NCI-H1417 treated with DMSO at 0.1 percent for 48 hours (cell line): ENCODE measurements around the gene MEGF9.
"Not testable (repeated sequence)": the region's sequence is repeated elsewhere in the genome, so short reads cannot be mapped to it uniquely, and the experiment has no call there.

ENCODE experiments used
- DNase-seq: peaks from one replicate; lab custom pipeline; 2025; lab: John Stamatoyannopoulos, UW

MEGF9 gene

GRCh38 chr9:120572472-120572871 lies 141.8 kb downstream of the MEGF9 start:
- no peak for DNase-seq

- DNase-seq = no peak
These were observed 142.6 kb downstream of the MEGF9 start for GRCh38 chr9:120571443-120572257.

DNA sequence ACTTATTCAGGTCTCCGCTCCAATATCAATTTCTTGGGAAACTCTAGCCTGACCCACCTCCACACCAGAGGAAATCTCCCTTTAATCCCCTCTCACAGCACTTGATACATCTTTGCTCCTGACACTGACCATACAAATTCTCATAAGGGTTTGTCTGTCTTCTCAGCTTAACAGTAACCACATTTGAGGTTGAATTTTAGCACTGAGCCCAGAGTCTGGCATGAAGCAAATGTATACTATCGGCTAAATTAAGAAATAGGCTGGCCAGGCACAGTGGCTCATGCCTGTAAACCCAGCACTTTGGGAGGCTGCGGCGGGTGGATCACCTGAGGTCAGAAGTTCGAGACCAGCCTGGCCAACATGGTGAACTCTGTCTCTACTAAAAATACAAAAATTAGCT lies 144.0 kb downstream of the MEGF9 start:
- no peak for DNase-seq

DNA sequence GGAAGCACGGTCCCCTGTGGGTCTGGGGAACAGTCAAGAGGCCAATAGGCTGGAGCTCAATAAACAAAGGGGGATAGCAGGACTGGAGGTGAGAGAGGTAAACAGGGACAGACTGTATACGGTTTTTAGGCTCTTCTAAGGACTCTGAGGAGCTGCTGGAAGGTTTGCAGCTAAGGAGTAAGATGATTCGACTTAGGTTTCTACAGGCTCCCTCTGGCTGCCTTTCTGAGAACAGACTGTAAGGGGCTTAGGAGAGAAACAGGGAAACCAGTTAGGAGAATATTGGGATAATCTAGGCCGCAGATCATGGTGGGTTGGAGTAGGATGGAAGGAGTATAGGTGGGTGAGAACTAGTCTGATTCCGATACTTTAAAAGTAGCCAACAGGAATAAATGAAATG lies 144.7 kb downstream of the MEGF9 start:
- DNase-seq = no peak

DNA sequence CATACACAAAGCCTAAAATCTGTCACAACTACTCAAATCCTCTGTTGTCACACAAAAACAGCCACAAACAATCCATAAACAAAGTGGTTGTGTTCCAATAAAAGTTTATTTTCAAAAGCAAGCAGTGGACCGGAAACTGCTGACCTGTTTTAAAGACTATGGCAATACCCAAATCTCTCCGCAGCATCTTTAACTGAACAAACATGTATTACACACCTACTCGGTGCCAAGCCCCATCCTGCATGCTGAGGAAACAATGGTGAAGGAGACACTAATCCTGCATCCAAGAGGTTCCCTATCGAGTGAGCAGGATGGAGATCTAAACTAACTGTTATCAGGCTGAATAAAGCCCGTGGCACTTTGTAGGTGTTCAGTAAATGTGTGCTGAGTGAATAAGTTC lies 145.5 kb downstream of the MEGF9 start:
- no peak for DNase-seq

- DNase-seq = no peak
These were observed 146.4 kb downstream of the MEGF9 start for GRCh38 chr9:120567874-120568273.

DNA sequence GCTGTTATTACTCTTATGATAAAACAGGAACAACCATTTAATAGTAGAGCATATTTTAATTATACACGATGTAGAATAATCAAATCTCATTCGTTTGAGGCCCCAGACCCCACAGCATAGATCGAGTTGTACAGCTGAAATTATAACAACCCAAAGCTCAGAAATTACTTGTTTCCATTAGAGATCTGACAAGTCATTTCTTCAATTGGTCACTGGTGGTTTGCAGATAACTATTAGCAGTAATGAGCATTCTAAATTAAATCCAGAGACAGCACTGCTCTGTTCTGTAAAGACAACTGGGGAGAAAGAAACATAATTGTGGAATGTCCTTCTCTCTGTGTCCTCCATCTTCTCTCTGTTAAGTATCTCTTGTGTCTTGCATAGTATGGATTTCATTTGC lies 147.2 kb downstream of the MEGF9 start:
- DNase-seq = no peak

GRCh38 chr9:120564589-120564988 lies 149.7 kb downstream of the MEGF9 start:
- no peak for DNase-seq

- DNase-seq = no peak
These were observed 151.3 kb downstream of the MEGF9 start for GRCh38 chr9:120562861-120563443.

DNA sequence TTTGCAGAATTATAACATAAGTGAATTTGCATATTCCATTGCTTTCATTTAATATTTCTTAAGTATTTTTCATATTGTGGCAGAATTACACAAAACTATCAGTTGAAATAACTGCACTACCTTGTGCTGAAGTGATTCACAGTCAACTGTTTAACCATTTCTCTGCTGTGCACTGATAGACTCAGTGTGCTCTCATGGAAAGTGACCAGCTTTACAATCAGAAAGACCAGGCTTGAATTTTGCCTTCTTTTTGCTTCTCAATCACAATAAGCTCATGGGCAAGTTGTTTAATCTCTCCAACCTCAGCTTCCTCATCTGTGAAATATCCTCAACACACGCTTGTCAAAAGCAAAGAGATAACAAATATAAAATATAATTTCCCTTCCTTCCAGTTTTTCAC lies 152.6 kb downstream of the MEGF9 start:
- no peak for DNase-seq

DNA sequence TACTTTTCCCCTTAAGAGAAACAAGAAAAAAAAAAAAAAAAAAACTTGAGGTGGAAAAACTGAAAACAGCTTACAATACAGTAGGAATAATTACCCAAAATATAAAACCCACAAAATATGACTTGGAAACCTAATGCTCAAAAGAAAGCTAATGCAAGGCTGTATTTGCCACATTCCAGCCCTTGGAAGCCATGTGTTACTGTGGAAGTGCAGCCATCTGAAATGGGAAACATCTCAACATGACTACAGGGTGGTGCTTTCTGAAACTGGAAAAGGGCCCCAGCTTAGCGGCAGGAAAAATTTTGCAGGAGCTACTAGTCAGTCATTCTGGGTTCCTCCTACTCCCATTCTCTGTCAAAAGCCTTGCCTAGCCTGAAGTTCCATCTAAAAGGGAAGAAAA lies 154.7 kb downstream of the MEGF9 start:
- no peak for DNase-seq

GRCh38 chr9:120558454-120558853 lies 155.8 kb downstream of the MEGF9 start:
- DNase-seq = no peak

DNA sequence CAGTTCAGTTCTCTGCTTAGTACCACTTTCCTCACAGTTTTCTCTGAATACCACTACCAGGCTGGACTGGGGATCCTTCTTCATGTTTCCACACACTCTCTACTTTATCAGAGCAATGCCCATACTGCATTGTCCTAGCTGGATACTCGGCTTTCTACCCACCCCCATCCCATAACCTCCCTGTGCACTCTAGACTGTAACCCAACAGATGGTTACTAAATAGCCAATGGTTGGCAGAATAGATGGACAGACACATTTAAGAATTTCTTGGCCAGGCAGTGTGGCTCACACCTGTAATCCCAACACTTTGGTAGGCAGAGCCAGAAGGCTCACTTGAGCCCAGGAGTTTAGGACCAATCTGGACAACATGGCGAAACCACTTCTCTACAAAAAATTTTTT lies 157.1 kb downstream of the MEGF9 start:
- DNase-seq = no peak

- no peak for DNase-seq
These were observed 157.5 kb downstream of the MEGF9 start for GRCh38 chr9:120556775-120557174.

- DNase-seq = no peak
These were observed 158.4 kb downstream of the MEGF9 start for GRCh38 chr9:120555839-120556238.

DNA sequence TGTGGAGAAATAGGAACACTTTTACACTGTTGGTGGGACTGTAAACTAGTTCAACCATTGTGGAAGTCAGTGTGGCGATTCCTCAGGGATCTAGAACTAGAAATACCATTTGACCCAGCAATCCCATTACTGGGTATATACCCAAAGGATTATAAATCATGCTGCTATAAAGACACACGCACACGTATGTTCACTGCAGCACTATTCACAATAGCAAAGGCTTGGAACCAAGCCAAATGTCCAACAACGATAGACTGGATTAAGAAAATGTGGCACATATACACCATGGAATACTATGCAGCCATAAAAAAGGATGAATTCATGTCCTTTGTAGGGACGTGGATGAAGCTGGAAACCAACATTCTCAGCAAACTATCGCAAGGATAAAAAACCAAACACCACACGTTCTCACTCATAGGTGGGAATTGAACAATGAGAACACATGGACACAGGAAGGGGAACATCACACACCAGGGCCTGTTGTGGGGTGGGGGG lies 162.0 kb downstream of the MEGF9 start:
- not testable (repeated sequence) for DNase-seq
